Tongue (tissue), 1 donor: ENCODE results near the gene PCARE. TPM values are rescaled to one million over a fixed set of nuclear protein-coding genes. Genes with fewer than 3 reads are reported as not detected.

Experiments
- total RNA-seq: library from RNA; depleted of rRNA; stranded (reverse); fragments of >200 nt; gene quantifications from one replicate; pipeline ENCODE4 v1.2.3, GENCODE V29; 2014

PCARE gene
- total RNA-seq, 1 donor from 2014 or later: 3.3 TPM

Other genes with a start within 250 kb of the PCARE start
- gene TRMT61B, start 204.2 kb downstream of the PCARE start, total RNA-seq: 11.6 TPM
- 70.2 TPM for gene WDR43, start 179.9 kb downstream of the PCARE start, total RNA-seq
- gene TOGARAM2, start 93.2 kb downstream of the PCARE start, total RNA-seq: 0.82 TPM
- 74.8 TPM for gene CLIP4, start 40.9 kb upstream of the PCARE start, total RNA-seq